ENCODE data around the gene SIGLEC11.

DNA sequence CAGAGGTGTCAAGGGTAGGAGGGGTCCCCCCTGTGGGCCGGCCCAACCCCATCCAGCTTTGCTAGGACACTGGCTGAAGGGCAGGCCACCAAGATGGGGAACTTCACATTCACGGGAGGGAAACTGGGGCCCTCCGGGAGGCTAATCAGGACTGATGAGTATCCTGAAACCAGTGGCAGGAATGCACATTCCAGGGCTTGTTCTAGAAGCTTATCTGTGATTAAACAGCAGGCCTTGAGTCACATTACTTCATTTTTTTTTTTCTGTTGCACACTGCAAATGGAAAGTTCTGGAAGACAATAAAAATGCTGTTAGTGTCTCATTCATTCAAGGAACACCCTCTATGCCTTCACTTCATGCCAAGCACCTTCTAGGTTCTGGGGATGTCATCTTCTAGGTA lies 15.5 kb upstream of the SIGLEC11 start:
- TF ChIP-seq, protein P1, sequence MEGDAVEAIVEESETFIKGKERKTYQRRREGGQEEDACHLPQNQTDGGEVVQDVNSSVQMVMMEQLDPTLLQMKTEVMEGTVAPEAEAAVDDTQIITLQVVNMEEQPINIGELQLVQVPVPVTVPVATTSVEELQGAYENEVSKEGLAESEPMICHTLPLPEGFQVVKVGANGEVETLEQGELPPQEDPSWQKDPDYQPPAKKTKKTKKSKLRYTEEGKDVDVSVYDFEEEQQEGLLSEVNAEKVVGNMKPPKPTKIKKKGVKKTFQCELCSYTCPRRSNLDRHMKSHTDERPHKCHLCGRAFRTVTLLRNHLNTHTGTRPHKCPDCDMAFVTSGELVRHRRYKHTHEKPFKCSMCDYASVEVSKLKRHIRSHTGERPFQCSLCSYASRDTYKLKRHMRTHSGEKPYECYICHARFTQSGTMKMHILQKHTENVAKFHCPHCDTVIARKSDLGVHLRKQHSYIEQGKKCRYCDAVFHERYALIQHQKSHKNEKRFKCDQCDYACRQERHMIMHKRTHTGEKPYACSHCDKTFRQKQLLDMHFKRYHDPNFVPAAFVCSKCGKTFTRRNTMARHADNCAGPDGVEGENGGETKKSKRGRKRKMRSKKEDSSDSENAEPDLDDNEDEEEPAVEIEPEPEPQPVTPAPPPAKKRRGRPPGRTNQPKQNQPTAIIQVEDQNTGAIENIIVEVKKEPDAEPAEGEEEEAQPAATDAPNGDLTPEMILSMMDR (IDR thresholded peaks at IDR 0.05; ENCODE audit: low read length): no peak
- TF ChIP-seq EZH2 (IDR thresholded peaks at IDR 0.05; ENCODE audit: borderline replicate concordance, low read length): no peak

Measured in OCI-LY1 (cell line).